ENCODE results near the gene KLHDC4.

GRCh38 chr16:87698676-87699199 is 67.0 kb downstream of the KLHDC4 start:
- TF ChIP-seq CTCF (IDR thresholded peaks at IDR 0.05) (no peak), EZH2 (IDR thresholded peaks at IDR 0.05; ENCODE audit: borderline replicate concordance, insufficient read depth, low read depth, low read length, poor library complexity, severe bottlenecking) (no peak)

Measured in B cell (primary cell).